K562 (cell line): ENCODE results near the gene MCC. TPM values are rescaled to one million over a fixed set of nuclear protein-coding genes. Genes with fewer than 3 reads are reported as not detected.

Experiments used
- ATAC-seq: fragments of 200-7000 bp; cut with Tn5 transposase; 3 replicates; pipeline ENCODE4 v1.9.1; 2020; ENCODE audit warnings: moderate library complexity
- BruUV-seq: library from RNA; stranded (reverse); fragments of 400-500 nt; replicated peaks from 2 replicates; lab custom pipeline; 2021; lab: Mats Ljungman, UMichigan
- CTCF ChIA-PET: fragments of 300-600 bp; formaldehyde crosslinking; extraction: SDS; loops from one replicate; lab custom pipeline; 2021; ENCODE audit warnings: low intra/inter-chr PET ratio; lab: Yijun Ruan, JAX
- POLR2A ChIA-PET: fragments of 300-600, 350-650 bp; sonication (Branson Sonifier 250); formaldehyde crosslinking; extraction: SDS; loops from one replicate; lab custom pipeline; 2021; ENCODE audit warnings: antibody characterized with exemption, inconsistent platforms; lab: Yijun Ruan, JAX
- DNase-seq, 4 experiments: peaks; one replicate each; pipeline versions ENCODE4 v3.0.0 to v3.0.0-alpha.2; 2011 to 2018; ENCODE audit warnings: low spot score in 3 of 4, mixed read lengths in 3 of 4; ENCODE audit errors: extremely low read depth in 1 of 4
- FAIRE-seq: peaks from 2 replicates; lab custom pipeline; 2011; peaks lifted over from hg19 to GRCh38; lab: Jason Lieb, UNC
- H2AFZ ChIP-seq: 2 replicates; pipeline ENCODE4 v1.6.0; 2011; ENCODE audit warnings: low read depth, low read length, control low read depth, inconsistent platforms
- H3K27ac ChIP-seq: fragments of 200-600 bp; 3 replicates; pipeline ENCODE4 v1.8.0; 2011; ENCODE audit warnings: low read depth, mild to moderate bottlenecking, control low read depth, inconsistent platforms, low read length, moderate library complexity, mixed read lengths; ENCODE audit errors: extremely low read depth
- H3K27me3 ChIP-seq, 2 experiments: fragments of 300-600 bp in 1 of 2; 2 replicates in 1 of 2; 3 replicates in 1 of 2; pipeline versions ENCODE4 v1.6.0 to v1.8.0; 2011; ENCODE audit warnings: inconsistent platforms in 2 of 2, low read length in 2 of 2, mild to moderate bottlenecking in 1 of 2, mixed read lengths in 1 of 2, moderate library complexity in 1 of 2; ENCODE audit not compliant: control insufficient read depth in 2 of 2, insufficient read depth in 2 of 2
- H3K36me3 ChIP-seq: fragments of 300-600 bp; 3 replicates; pipeline ENCODE4 v1.8.0; 2011; ENCODE audit warnings: mild to moderate bottlenecking, low read length, inconsistent platforms; ENCODE audit not compliant: control insufficient read depth, insufficient read depth
- H3K4me1 ChIP-seq, 2 experiments: fragments of 200-600 bp in 1 of 2; replicated peaks in 1 of 2; 2 replicates in 1 of 2; 3 replicates in 1 of 2; pipeline versions ENCODE4 v1.5.1 to v1.8.0; 2011; ENCODE audit warnings: inconsistent platforms in 2 of 2, low read length in 2 of 2, mild to moderate bottlenecking in 1 of 2, mixed read lengths in 1 of 2, moderate library complexity in 1 of 2; ENCODE audit not compliant: control insufficient read depth in 2 of 2, insufficient read depth in 2 of 2
- H3K4me2 ChIP-seq: 2 replicates; pipeline ENCODE4 v1.6.1; 2011; ENCODE audit warnings: low read length, control low read depth, inconsistent platforms, mixed read lengths; ENCODE audit not compliant: insufficient read depth
- H3K4me3 ChIP-seq: fragments of 200-600 bp; sonication (generic), shearing (Covaris generic); 2 replicates; pipeline ENCODE4 v1.5.1; 2016; ENCODE audit warnings: control low read depth, inconsistent platforms
- H3K79me2 ChIP-seq: fragments of 200-600 bp; 3 replicates; pipeline ENCODE4 v1.8.0; 2011; ENCODE audit warnings: low read length, inconsistent platforms; ENCODE audit not compliant: control insufficient read depth, insufficient read depth
- H3K9ac ChIP-seq, 2 experiments: 2 replicates each; pipeline versions ENCODE4 v1.6.0 to v1.6.1; 2011; ENCODE audit warnings: low read depth in 2 of 2, low read length in 2 of 2, control low read depth in 1 of 2, inconsistent platforms in 1 of 2, mild to moderate bottlenecking in 1 of 2, mixed read lengths in 1 of 2; ENCODE audit not compliant: insufficient read depth in 1 of 2
- H3K9me1 ChIP-seq: one replicate; pipeline ENCODE4 v1.6.0; 2011; ENCODE audit warnings: inconsistent platforms, mild to moderate bottlenecking, low read length, moderate library complexity; ENCODE audit not compliant: control insufficient read depth, insufficient read depth
- H3K9me3 ChIP-seq: replicated peaks from 2 replicates; pipeline ENCODE4 v1.5.1; 2011; ENCODE audit warnings: low read depth, low read length, inconsistent platforms; ENCODE audit not compliant: control insufficient read depth, insufficient read depth
- H4K20me1 ChIP-seq: replicated peaks from 2 replicates; pipeline ENCODE4 v1.6.1; 2011; ENCODE audit warnings: low read length, inconsistent platforms, mixed read lengths; ENCODE audit not compliant: control insufficient read depth, insufficient read depth
- ETS1 ChIP-seq: conservative IDR thresholded peaks from 2 replicates; pipeline ENCODE4 v1.6.1; 2011; ENCODE audit warnings: low read depth, mild to moderate bottlenecking, low read length; ENCODE audit not compliant: control insufficient read depth
- GATAD2B ChIP-seq: fragments of 450-650 bp; IDR thresholded peaks from 2 replicates; pipeline ENCODE4 v1.6.1; 2017; ENCODE audit warnings: mild to moderate bottlenecking, borderline replicate concordance
- HEY1 ChIP-seq: fragments of 250-450 bp; sonication (Bioruptor Pico); IDR thresholded peaks from 2 replicates; pipeline ENCODE4 v1.5.0; 2020; ENCODE audit warnings: mild to moderate bottlenecking, moderate library complexity, borderline replicate concordance
- KLF6 ChIP-seq: fragments of 250-450 bp; sonication (Bioruptor Pico); IDR thresholded peaks from 2 replicates; pipeline ENCODE4 v1.4.0; 2020; ENCODE audit warnings: mild to moderate bottlenecking, moderate library complexity, borderline replicate concordance
- NFE2L1 ChIP-seq: fragments of 450-650 bp; IDR thresholded peaks from 2 replicates; pipeline ENCODE4 v1.6.1; 2016; ENCODE audit warnings: missing genetic modification characterization, low read depth, mild to moderate bottlenecking, missing compliant biosample characterization, moderate library complexity, borderline replicate concordance
- NR3C1 ChIP-seq: sonication (generic); formaldehyde crosslinking; IDR thresholded peaks from 2 replicates; pipeline ENCODE4 v1.8.1; 2022; ENCODE audit warnings: missing genetic modification reagents
- RREB1 ChIP-seq: fragments of 250-450 bp; sonication (Bioruptor Pico); IDR thresholded peaks from 2 replicates; pipeline ENCODE4 v1.4.0; 2020
- SFPQ ChIP-seq: fragments of 200-400 bp; formaldehyde crosslinking; IDR thresholded peaks from 2 replicates; pipeline ENCODE4 v1.6.1; 2017; ENCODE audit warnings: mild to moderate bottlenecking, low read depth, low read length, moderate library complexity
- XRCC3 ChIP-seq: fragments of 450-650 bp; IDR thresholded peaks from 2 replicates; pipeline ENCODE4 v1.6.1; 2017; ENCODE audit warnings: mild to moderate bottlenecking, moderate library complexity
- ZNF589 ChIP-seq: fragments of 200-800 bp; sonication (Bioruptor generic); IDR thresholded peaks from 2 replicates; pipeline ENCODE4 v1.6.1; 2016; ENCODE audit warnings: low read depth, missing genetic modification characterization, missing compliant biosample characterization
- WGBS: fragments of 100-300 bp; shearing (Covaris generic); methylation state at CpG from one replicate; pipeline ENCODE4 v1.1.6; 2016; ENCODE audit warnings: low coverage, mixed read lengths; ENCODE audit not compliant: insufficient coverage; ENCODE audit errors: missing lambda C conversion rate; 5-methylcytosine and 5-hydroxymethylcytosine counted together
- in situ Hi-C: fragments of 300-500 bp; cut with MboI; formaldehyde crosslinking; loops from 4 replicates; pipeline ENCODE4 v1.15.0; 2018; ENCODE audit warnings: inconsistent platforms, mixed read lengths
- intact Hi-C: fragments of 100-400 bp; cut with micrococcal nuclease; formaldehyde crosslinking; loops from 2 replicates; pipeline ENCODE4 v1.14.2; 2022
- polyA plus RNA-seq, 8 experiments: library from polyadenylated mRNA; depleted of rRNA in 4 of 8; stranded (reverse) in 5 of 8; unstranded in 3 of 8; fragments of >200 nt; fragmentation: Nextera tagmentation in 2 of 8; fragmentation: Illumina TruSeq in 1 of 8; extraction: Ambion mirVana in 2 of 8; extraction: Trizol in 1 of 8; gene quantifications; 2 replicates each; pipeline versions ENCODE4 v1.2.1 to v1.2.3, GENCODE V29; 2011 to 2014; ENCODE audit warnings: inconsistent platforms in 1 of 8, missing spikeins in 1 of 8
- total RNA-seq, 7 experiments: library from RNA; depleted of rRNA in 6 of 7; stranded (reverse); fragments of >200 nt in 6 of 7; fragmentation: Illumina TruSeq in 2 of 7; extraction: Trizol in 2 of 7; gene quantifications; 2 replicates each; pipeline versions ENCODE4 v1.2.1 to v1.2.3, GENCODE V29; 2011 to 2021; ENCODE audit warnings: low replicate concordance in 1 of 7
- TF ChIP-seq, protein P1 (sequence below): fragments of 450-650 bp; conservative IDR thresholded peaks from 2 replicates; pipeline ENCODE4 v1.6.1; 2016; ENCODE audit warnings: missing genetic modification characterization, low read depth, mild to moderate bottlenecking, missing compliant biosample characterization, moderate library complexity

Gene MCC
- total and polyA plus RNA-seq, 9 of the 15 experiments (the other 6 are each of a cell fraction or from before 2014, with no cell fraction given), result 0.04 to 0.24 (median 0.06) TPM; not detected in 1

- no peak overlapping the region for H3K27ac ChIP-seq
- ATAC-seq (no peak), FAIRE-seq (no peak), DNase-seq (no peak)
- intact Hi-C loops, result no loop called here
- no peak overlapping the region for H2AFZ ChIP-seq
- H3K9ac ChIP-seq, result no peak overlapping the region
- H3K79me2 ChIP-seq, result peaks cover 37% of the 10 kb centered on the region
- H3K4me2 ChIP-seq, result no peak overlapping the region
- H3K4me3 ChIP-seq, result no peak overlapping the region
- no peaks in the 10 kb centered on the region for H3K4me1 ChIP-seq
- no peaks in the 10 kb centered on the region for H3K27me3 ChIP-seq
- H3K9me3 ChIP-seq, result no peaks in the 10 kb centered on the region
- peaks cover 78% of the 10 kb centered on the region for H3K36me3 ChIP-seq
- 97% methylated on average over 4 of the region's 4 CpGs for WGBS
- ChIA-PET CTCF (no interaction called here), POLR2A (no interaction called here)
- in situ Hi-C loops, result no loop called here
- H4K20me1 ChIP-seq, result no peaks in the 10 kb centered on the region
- H3K9me1 ChIP-seq, result no peaks in the 10 kb centered on the region
- no TSS peak for BruUV-seq
- TF ChIP-seq NR3C1 (no peak), NFE2L1 (tag) (no peak), SFPQ (no peak), ETS1 (no peak), KLF6 (CRISPR knock-in tag) (no peak), ZNF589 (CRISPR knock-in tag) (no peak), XRCC3 (no peak), GATAD2B (no peak), HEY1 (CRISPR knock-in tag) (no peak), RREB1 (CRISPR knock-in tag) (no peak)
- TF ChIP-seq, protein P1, sequence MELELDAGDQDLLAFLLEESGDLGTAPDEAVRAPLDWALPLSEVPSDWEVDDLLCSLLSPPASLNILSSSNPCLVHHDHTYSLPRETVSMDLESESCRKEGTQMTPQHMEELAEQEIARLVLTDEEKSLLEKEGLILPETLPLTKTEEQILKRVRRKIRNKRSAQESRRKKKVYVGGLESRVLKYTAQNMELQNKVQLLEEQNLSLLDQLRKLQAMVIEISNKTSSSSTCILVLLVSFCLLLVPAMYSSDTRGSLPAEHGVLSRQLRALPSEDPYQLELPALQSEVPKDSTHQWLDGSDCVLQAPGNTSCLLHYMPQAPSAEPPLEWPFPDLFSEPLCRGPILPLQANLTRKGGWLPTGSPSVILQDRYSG (tag), result no peak
Observed at GRCh38 chr5:112998296-112998695, 490.0 kb downstream of the MCC start.
